KMS-11 (cell line): ENCODE data around the gene RTN4RL1.

ENCODE experiments used
- H2AFZ ChIP-seq: fragments of 200-600 bp; sonication (generic); 2 replicates; pipeline ENCODE4 v1.6.1; 2016; ENCODE audit warnings: antibody characterized with exemption, mixed run types, low read depth
- H3K27ac ChIP-seq: fragments of 200-600 bp; sonication (generic); 2 replicates; pipeline ENCODE4 v1.6.1; 2016; ENCODE audit warnings: mild to moderate bottlenecking, mixed run types
- H3K27me3 ChIP-seq: fragments of 200-600 bp; sonication (generic); 2 replicates; pipeline ENCODE4 v1.6.1; 2017; ENCODE audit warnings: mild to moderate bottlenecking, low read depth, mixed run types, moderate library complexity; ENCODE audit not compliant: insufficient read depth
- H3K36me3 ChIP-seq: fragments of 200-600 bp; sonication (generic); 2 replicates; pipeline ENCODE4 v1.6.1; 2017; ENCODE audit warnings: mild to moderate bottlenecking, mixed run types; ENCODE audit not compliant: insufficient read depth
- H3K4me1 ChIP-seq: fragments of 200-600 bp; sonication (generic); 2 replicates; pipeline ENCODE4 v1.6.1; 2016; ENCODE audit warnings: mild to moderate bottlenecking, low read depth, mixed run types; ENCODE audit not compliant: poor library complexity, severe bottlenecking
- H3K4me2 ChIP-seq: fragments of 200-600 bp; sonication (generic); 2 replicates; pipeline ENCODE4 v1.7.0; 2016; ENCODE audit warnings: mild to moderate bottlenecking, mixed run types
- H3K4me3 ChIP-seq: fragments of 200-600 bp; sonication (generic); IDR thresholded peaks from 2 replicates; pipeline ENCODE4 v1.6.1; 2017; ENCODE audit warnings: low read depth, low read length, mixed read lengths; ENCODE audit not compliant: insufficient read depth
- H3K79me2 ChIP-seq: fragments of 200-600 bp; sonication (generic); 2 replicates; pipeline ENCODE4 v1.6.1; 2016; ENCODE audit warnings: low read depth, mixed run types; ENCODE audit not compliant: insufficient read depth
- H3K9ac ChIP-seq: fragments of 200-600 bp; sonication (generic); 2 replicates; pipeline ENCODE4 v1.6.1; 2016; ENCODE audit warnings: mild to moderate bottlenecking, mixed run types
- H4K20me1 ChIP-seq: fragments of 200-600 bp; sonication (generic); 2 replicates; pipeline ENCODE4 v1.6.1; 2016; ENCODE audit warnings: mild to moderate bottlenecking, mixed run types; ENCODE audit not compliant: insufficient read depth
- CTCF ChIP-seq: fragments of 200-600 bp; sonication (generic); conservative IDR thresholded peaks from 2 replicates; pipeline ENCODE4 v1.6.1; 2017; ENCODE audit warnings: low read depth, mild to moderate bottlenecking, antibody characterized with exemption, low read length, moderate library complexity, mixed read lengths

The RTN4RL1 gene

GRCh38 chr17:2020721-2021120, 4.4 kb downstream of the RTN4RL1 start:
- no peak overlapping the region for H3K4me3 ChIP-seq
- no peak overlapping the region for H3K27ac ChIP-seq
- no peak overlapping the region for H3K9ac ChIP-seq
- peaks cover 19% of the 10 kb centered on the region for H3K4me1 ChIP-seq
- no peak overlapping the region for H3K4me2 ChIP-seq
- peaks cover 27% of the 10 kb centered on the region; the same call in 1 of the 2 replicates for H3K27me3 ChIP-seq
- no peaks in the 10 kb centered on the region for H4K20me1 ChIP-seq
- no peaks in the 10 kb centered on the region for H3K79me2 ChIP-seq
- no peak for TF ChIP-seq CTCF
- no peak overlapping the region for H2AFZ ChIP-seq
- no peaks in the 10 kb centered on the region for H3K36me3 ChIP-seq

- TF ChIP-seq CTCF: no peak
- no peak overlapping the region for H3K27ac ChIP-seq
- H3K4me1 ChIP-seq: peaks cover 19% of the 10 kb centered on the region
- peaks cover 21% of the 10 kb centered on the region; the same call in 1 of the 2 replicates for H3K27me3 ChIP-seq
- no peak overlapping the region for H3K4me3 ChIP-seq
- no peak overlapping the region for H2AFZ ChIP-seq
- H3K79me2 ChIP-seq: no peaks in the 10 kb centered on the region
- no peaks in the 10 kb centered on the region for H4K20me1 ChIP-seq
- no peaks in the 10 kb centered on the region for H3K36me3 ChIP-seq
- H3K4me2 ChIP-seq: no peak overlapping the region
- H3K9ac ChIP-seq: no peak overlapping the region
Measured at GRCh38 chr17:2019723-2020122, 5.4 kb downstream of the RTN4RL1 start.

- Histone ChIP-seq H4K20me1 (no peaks in the 10 kb centered on the region), H3K4me1 (peaks cover 19% of the 10 kb centered on the region), H3K9ac (no peak overlapping the region), H3K27ac (no peak overlapping the region), H2AFZ (no peak overlapping the region), H3K27me3 (peaks cover 13% of the 10 kb centered on the region; the same call in 1 of the 2 replicates), H3K79me2 (no peaks in the 10 kb centered on the region), H3K4me3 (no peak overlapping the region), H3K36me3 (no peaks in the 10 kb centered on the region), H3K4me2 (no peak overlapping the region)
- no peak for TF ChIP-seq CTCF
Measured at GRCh38 chr17:2018716-2019510, 6.2 kb downstream of the RTN4RL1 start.

GRCh38 chr17:2017274-2017941, 7.7 kb downstream of the RTN4RL1 start:
- peak overlapping the region; percentile 82 for H3K4me2 ChIP-seq

More at GRCh38 chr17:2017274-2017941, 7.7 kb downstream of the RTN4RL1 start:
- Histone ChIP-seq H4K20me1 (no peaks in the 10 kb centered on the region), H3K9ac (peak overlapping the region; percentile 42; the same call in 1 of the 2 replicates), H3K79me2 (no peaks in the 10 kb centered on the region), H3K4me1 (peaks cover 19% of the 10 kb centered on the region), H3K27me3 (peaks cover 12% of the 10 kb centered on the region; the same call in 1 of the 2 replicates), H3K36me3 (no peaks in the 10 kb centered on the region), H3K4me3 (no peak overlapping the region), H2AFZ (peak overlapping the region; percentile 71), H3K27ac (peak overlapping the region; percentile 24; the same call in 1 of the 2 replicates)
- TF ChIP-seq CTCF: no peak
